Trophoblast cell (in vitro differentiated cells and primary cell): ENCODE measurements around the gene BLOC1S6.
A peak's percentile ranks its signal among the peaks of the same experiment; 100 is the strongest.

Experiments used
- DNase-seq, 2 donors: peaks; one replicate each; pipeline ENCODE4 v3.0.0-alpha.2; 2016
- H2AFZ ChIP-seq: 2 replicates; pipeline ENCODE4 v1.6.1; 2013; ENCODE audit warnings: low read length, moderate library complexity, mild to moderate bottlenecking; ENCODE audit not compliant: insufficient read depth, poor library complexity
- H2AK5ac ChIP-seq: 2 replicates; pipeline ENCODE4 v1.6.1; 2013; ENCODE audit warnings: mild to moderate bottlenecking, low read length
- H2BK120ac ChIP-seq: 2 replicates; pipeline ENCODE4 v1.6.1; 2013; ENCODE audit warnings: low read length, mild to moderate bottlenecking, moderate library complexity; ENCODE audit not compliant: insufficient read depth, poor library complexity
- H2BK12ac ChIP-seq: 2 replicates; pipeline ENCODE4 v1.6.1; 2013; ENCODE audit warnings: mild to moderate bottlenecking, low read length, moderate library complexity
- H2BK5ac ChIP-seq: 2 replicates; pipeline ENCODE4 v1.6.1; 2013; ENCODE audit warnings: low read length, low read depth, moderate library complexity, mild to moderate bottlenecking; ENCODE audit not compliant: poor library complexity
- H3K14ac ChIP-seq: 2 replicates; pipeline ENCODE4 v1.6.1; 2013; ENCODE audit warnings: mild to moderate bottlenecking, low read length
- H3K18ac ChIP-seq: 2 replicates; pipeline ENCODE4 v1.6.1; 2013; ENCODE audit warnings: mild to moderate bottlenecking, low read length
- H3K23ac ChIP-seq: 2 replicates; pipeline ENCODE4 v1.6.1; 2013; ENCODE audit warnings: low read length
- H3K27ac ChIP-seq: 2 replicates; pipeline ENCODE4 v1.5.1; 2013; ENCODE audit warnings: low read depth, mild to moderate bottlenecking, inconsistent platforms, low read length, moderate library complexity
- H3K27me3 ChIP-seq: 2 replicates; pipeline ENCODE4 v1.6.1; 2013; ENCODE audit warnings: inconsistent platforms, mild to moderate bottlenecking, low read length, moderate library complexity; ENCODE audit not compliant: insufficient read depth
- H3K36me3 ChIP-seq, 2 experiments: 1 replicate in 1 of 2; 2 replicates in 1 of 2; pipeline ENCODE4 v1.6.1; 2013; ENCODE audit warnings: low read length in 2 of 2, mild to moderate bottlenecking in 2 of 2, moderate library complexity in 1 of 2; ENCODE audit not compliant: insufficient read depth in 2 of 2, control insufficient read depth in 1 of 2
- H3K4ac ChIP-seq: 2 replicates; pipeline ENCODE4 v1.6.1; 2013; ENCODE audit warnings: low read depth, mild to moderate bottlenecking, low read length, moderate library complexity
- H3K4me1 ChIP-seq, 2 experiments: 1 replicate in 1 of 2; 2 replicates in 1 of 2; pipeline ENCODE4 v1.6.1; 2013; ENCODE audit warnings: low read length in 2 of 2, mild to moderate bottlenecking in 2 of 2, moderate library complexity in 1 of 2; ENCODE audit not compliant: insufficient read depth in 2 of 2, control insufficient read depth in 1 of 2
- H3K4me2 ChIP-seq: 2 replicates; pipeline ENCODE4 v1.6.1; 2013; ENCODE audit warnings: inconsistent platforms, mild to moderate bottlenecking, low read length, moderate library complexity
- H3K4me3 ChIP-seq: 2 replicates; pipeline ENCODE4 v1.5.1; 2013; ENCODE audit warnings: mild to moderate bottlenecking, low read depth, low read length, inconsistent platforms
- H3K79me1 ChIP-seq: one replicate; pipeline ENCODE4 v1.6.1; 2013; ENCODE audit warnings: low read length
- H3K79me2 ChIP-seq: 2 replicates; pipeline ENCODE4 v1.6.1; 2013; ENCODE audit warnings: low read length, mild to moderate bottlenecking; ENCODE audit not compliant: control insufficient read depth, insufficient read depth, poor library complexity
- H3K9ac ChIP-seq: 2 replicates; pipeline ENCODE4 v1.6.1; 2013; ENCODE audit warnings: mild to moderate bottlenecking, low read length
- H3K9me3 ChIP-seq: 2 replicates; pipeline ENCODE4 v1.6.1; 2013; ENCODE audit warnings: low read depth, mild to moderate bottlenecking, control low read depth, inconsistent platforms, low read length; ENCODE audit not compliant: insufficient read depth
- H4K12ac ChIP-seq: 2 replicates; pipeline ENCODE4 v1.6.1; 2013; ENCODE audit warnings: low read depth, mild to moderate bottlenecking, low read length, moderate library complexity
- H4K8ac ChIP-seq: 2 replicates; pipeline ENCODE4 v1.6.1; 2013; ENCODE audit warnings: low read depth, mild to moderate bottlenecking, low read length, moderate library complexity
- H4K91ac ChIP-seq: one replicate; pipeline ENCODE4 v1.6.1; 2013; ENCODE audit warnings: low read depth, mild to moderate bottlenecking, low read length, moderate library complexity
- WGBS: extraction: QIAGEN DNeasy Blood & Tissue Kit; methylation state at CpG from one replicate; pipeline ENCODE4 v1.1.7; 2013; ENCODE audit warnings: missing lambda C conversion rate; ENCODE audit not compliant: insufficient read length, insufficient coverage; ENCODE audit errors: extremely low coverage; 5-methylcytosine and 5-hydroxymethylcytosine counted together

Gene BLOC1S6

GRCh38 chr15:45573961-45574629 lies 13.1 kb upstream of the BLOC1S6 start:
- Histone ChIP-seq H3K79me1 (no peaks in the 10 kb centered on the region), H3K18ac (no peak overlapping the region), H4K12ac (no peak overlapping the region), H4K91ac (no peak overlapping the region), H4K8ac (no peak overlapping the region), H3K14ac (no peak overlapping the region), H2AK5ac (no peak overlapping the region), H3K27ac (no peak overlapping the region), H3K4me3 (no peak overlapping the region), H3K36me3 (no peaks in the 10 kb centered on the region), H3K4ac (no peak overlapping the region), H2AFZ (no peak overlapping the region), H3K27me3 (no peaks in the 10 kb centered on the region), H3K23ac (no peak overlapping the region), H2BK5ac (no peak overlapping the region), H2BK12ac (no peak overlapping the region), H3K4me2 (peak overlapping the region; percentile 14), H3K9me3 (peaks cover 2% of the 10 kb centered on the region), H3K9ac (no peak overlapping the region), H3K4me1 (peaks cover 0 to 2% of the 10 kb centered on the region in 2 experiments), H3K79me2 (no peaks in the 10 kb centered on the region), H2BK120ac (no peak overlapping the region)
- WGBS: no CpG with 5 or more reads among the region's 7 CpGs
- peak; percentile 6 to 39 for DNase-seq

DNA sequence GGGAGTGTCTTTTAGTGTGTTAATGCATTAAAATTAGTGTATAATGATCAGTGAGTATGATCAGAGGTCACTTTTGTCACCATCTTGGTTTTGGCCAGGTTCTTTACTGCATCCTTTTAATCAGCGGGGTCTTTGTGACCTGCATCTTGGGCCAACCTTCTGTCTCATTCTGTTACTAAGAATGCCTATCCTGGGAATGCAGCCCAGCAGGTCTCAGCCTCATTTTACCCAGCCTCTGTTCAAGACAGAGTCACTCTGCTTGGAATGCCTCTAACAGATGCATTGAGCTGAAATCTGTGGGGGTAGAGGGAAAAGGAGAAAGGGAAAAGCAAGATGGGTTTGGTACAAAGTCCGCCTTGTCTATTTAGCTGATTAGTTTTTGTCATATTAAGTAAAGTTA lies 5.3 kb upstream of the BLOC1S6 start:
- H4K8ac ChIP-seq: no peak overlapping the region
- no peaks in the 10 kb centered on the region for H3K36me3 ChIP-seq
- H3K9ac ChIP-seq: no peak overlapping the region
- H2BK12ac ChIP-seq: no peak overlapping the region
- no peak overlapping the region for H3K23ac ChIP-seq
- no peak overlapping the region for H2AFZ ChIP-seq
- H3K9me3 ChIP-seq: no peaks in the 10 kb centered on the region
- H3K14ac ChIP-seq: no peak overlapping the region
- H3K18ac ChIP-seq: no peak overlapping the region
- no peak overlapping the region for H3K4ac ChIP-seq
- no peaks in the 10 kb centered on the region for H3K27me3 ChIP-seq
- no peak overlapping the region for H4K91ac ChIP-seq
- H2BK5ac ChIP-seq: no peak overlapping the region
- peaks cover 0 to 3% of the 10 kb centered on the region in 2 experiments for H3K4me1 ChIP-seq
- peaks cover 3% of the 10 kb centered on the region for H3K79me2 ChIP-seq
- H3K79me1 ChIP-seq: peaks cover 5% of the 10 kb centered on the region
- WGBS: no CpG with 5 or more reads among the region's 2 CpGs
- H4K12ac ChIP-seq: no peak overlapping the region
- DNase-seq: peak; percentile 88
- H2BK120ac ChIP-seq: no peak overlapping the region
- H3K4me3 ChIP-seq: no peak overlapping the region
- H3K4me2 ChIP-seq: no peak overlapping the region
- no peak overlapping the region for H2AK5ac ChIP-seq
- H3K27ac ChIP-seq: no peak overlapping the region

DNA sequence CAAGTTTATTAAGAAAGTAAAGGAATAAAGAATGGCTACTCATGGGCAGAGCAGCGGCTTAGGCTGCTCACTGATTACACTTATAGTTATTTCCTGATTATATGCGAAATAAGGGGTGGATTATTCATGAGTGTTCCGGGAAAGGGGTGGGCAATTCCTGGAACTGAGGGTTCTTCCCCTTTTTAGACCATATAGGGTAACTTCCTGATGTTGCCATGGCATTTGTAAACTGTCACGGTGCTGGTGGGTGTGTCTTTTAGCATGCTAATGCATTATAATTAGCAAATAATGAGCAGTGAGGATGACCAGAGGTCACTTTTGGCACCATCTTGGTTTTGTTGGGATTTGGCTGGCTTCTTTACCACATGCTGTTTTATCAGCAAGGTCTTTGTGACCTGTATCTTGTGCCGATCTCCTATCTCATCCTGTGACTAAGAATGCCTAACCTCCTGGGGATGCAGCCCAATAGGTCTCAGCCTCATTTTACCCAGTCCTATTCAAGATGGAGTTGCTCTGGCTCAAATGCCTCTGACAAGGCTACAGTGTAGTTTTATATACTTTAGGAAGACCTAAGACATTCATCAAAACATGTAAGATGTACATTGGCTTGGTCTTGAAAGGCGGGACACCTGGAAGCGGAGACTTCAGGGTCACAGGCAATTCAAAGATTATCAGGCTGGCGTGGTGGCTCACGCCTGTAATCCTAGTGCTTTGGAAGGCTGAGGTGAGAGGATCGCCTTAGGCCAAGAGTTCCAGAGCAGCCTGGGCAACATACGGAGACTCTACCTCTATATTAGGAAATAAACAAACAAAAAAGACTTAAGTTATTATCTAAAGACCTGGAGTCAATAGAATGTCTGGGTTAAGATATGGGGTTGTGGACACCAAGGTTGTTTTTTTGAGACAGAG lies 3.2 kb upstream of the BLOC1S6 start:
- no CpG with 5 or more reads among the region's 11 CpGs for WGBS

GRCh38 chr15:45585069-45585791 lies 1.9 kb upstream of the BLOC1S6 start:
- Histone ChIP-seq H4K12ac (no peak overlapping the region), H3K36me3 (no peaks in the 10 kb centered on the region)
- WGBS: no CpG with 5 or more reads among the region's 7 CpGs

More for the DNA sequence above, 3.2 kb upstream of the BLOC1S6 start:
- peaks cover 12% of the 10 kb centered on the region for H3K79me1 ChIP-seq
- peaks cover 0 to 10% of the 10 kb centered on the region in 2 experiments for H3K4me1 ChIP-seq
- no peak overlapping the region for H3K4ac ChIP-seq
- no peak overlapping the region for H3K4me2 ChIP-seq
- no peak overlapping the region for H4K91ac ChIP-seq
- H2AK5ac ChIP-seq: no peak overlapping the region
- no peak overlapping the region for H2BK120ac ChIP-seq
- H3K18ac ChIP-seq: no peak overlapping the region
- no peak overlapping the region for H3K14ac ChIP-seq
- no peak overlapping the region for H2BK12ac ChIP-seq
- H3K27me3 ChIP-seq: no peaks in the 10 kb centered on the region
- no peak overlapping the region for H3K4me3 ChIP-seq
- H2BK5ac ChIP-seq: no peak overlapping the region
- peak; percentile 82 to 84 for DNase-seq
- H3K9me3 ChIP-seq: no peaks in the 10 kb centered on the region
- no peak overlapping the region for H4K12ac ChIP-seq
- peaks cover 9% of the 10 kb centered on the region for H3K79me2 ChIP-seq
- H3K36me3 ChIP-seq: no peaks in the 10 kb centered on the region
- H2AFZ ChIP-seq: no peak overlapping the region
- H3K23ac ChIP-seq: no peak overlapping the region
- no peak overlapping the region for H4K8ac ChIP-seq
- no peak overlapping the region for H3K27ac ChIP-seq
- no peak overlapping the region for H3K9ac ChIP-seq

More at GRCh38 chr15:45585069-45585791, 1.9 kb upstream of the BLOC1S6 start:
- H4K8ac ChIP-seq: no peak overlapping the region
- peaks cover 0 to 10% of the 10 kb centered on the region in 2 experiments for H3K4me1 ChIP-seq
- no peak overlapping the region for H2AFZ ChIP-seq
- peaks cover 9% of the 10 kb centered on the region for H3K79me2 ChIP-seq
- no peaks in the 10 kb centered on the region for H3K27me3 ChIP-seq
- H2BK12ac ChIP-seq: no peak overlapping the region
- H3K4ac ChIP-seq: no peak overlapping the region
- H3K4me3 ChIP-seq: no peak overlapping the region
- no peak overlapping the region for H3K14ac ChIP-seq
- H2BK5ac ChIP-seq: no peak overlapping the region
- no peak overlapping the region for H3K23ac ChIP-seq
- no peaks in the 10 kb centered on the region for H3K9me3 ChIP-seq
- H3K9ac ChIP-seq: no peak overlapping the region
- H3K18ac ChIP-seq: no peak overlapping the region
- peak overlapping the region; percentile 31 for H3K4me2 ChIP-seq
- no peak overlapping the region for H2AK5ac ChIP-seq
- no peak overlapping the region for H2BK120ac ChIP-seq
- peak overlapping the region; percentile 5 for H3K27ac ChIP-seq
- no peak overlapping the region for H4K91ac ChIP-seq
- DNase-seq: no peak
- peaks cover 12% of the 10 kb centered on the region for H3K79me1 ChIP-seq
